ENCODE data around the gene MBOAT1. TPM values are rescaled to one million over a fixed set of nuclear protein-coding genes. Genes with fewer than 3 reads are reported as not detected.

MBOAT1 gene
- polyA plus RNA-seq, 3 donors: 6.8 to 59.1 (median 8.1) TPM

DNA sequence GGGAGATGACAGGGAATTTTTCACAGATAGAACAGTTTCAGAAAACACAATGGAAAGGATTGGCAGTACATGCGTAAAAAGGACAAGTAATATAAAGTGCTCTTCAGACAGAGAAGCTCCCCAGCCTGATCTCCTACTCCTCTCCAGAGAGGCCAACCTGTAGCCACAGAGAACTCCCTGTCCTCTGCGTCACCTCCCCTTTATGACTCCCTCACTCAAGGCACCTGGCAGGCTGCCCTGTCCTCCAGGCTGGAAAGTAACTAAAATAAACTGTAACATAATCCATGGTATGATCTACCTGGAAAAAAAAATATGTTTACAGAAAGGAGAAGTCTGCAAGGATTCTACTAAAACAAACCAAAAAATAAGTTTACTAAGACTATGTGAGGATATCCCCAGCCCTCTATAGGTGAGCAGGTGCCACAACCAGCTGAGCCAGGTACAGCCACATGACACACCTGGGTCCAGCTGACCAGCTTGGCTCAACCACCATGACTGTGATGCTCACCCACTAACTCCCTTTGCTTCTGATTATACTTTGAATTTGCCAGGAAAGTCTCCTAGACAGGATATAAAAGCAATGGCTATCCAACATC lies 29.2 kb downstream of the MBOAT1 start:
- no CpG with 5 or more reads among the region's 2 CpGs for WGBS (ENCODE audit: insufficient coverage)
- Histone ChIP-seq H2AFZ (ENCODE audit: insufficient read depth, low read depth, low read length, poor library complexity, severe bottlenecking) (no peak overlapping the region), H4K20me1 (ENCODE audit: insufficient read depth, low read length) (peaks cover 76% of the 10 kb centered on the region), H3K79me2 (ENCODE audit: insufficient read depth, low read length) (peaks cover 91% of the 10 kb centered on the region), H3K36me3 (replicated peaks in 1 of 2; ENCODE audit: control insufficient read depth in 1 of 2, insufficient read depth in 2 of 2, low read length in 2 of 2) (peaks cover 5 to 49% of the 10 kb centered on the region in 2 donors), H3K4me1 (ENCODE audit: control insufficient read depth in 1 of 2, insufficient read depth in 2 of 2, low read length in 2 of 2) (peaks cover 2 to 12% of the 10 kb centered on the region in 2 donors), H3K9ac (ENCODE audit: insufficient read depth, low read length, poor library complexity, severe bottlenecking) (no peak overlapping the region), H3K27me3 (ENCODE audit: control insufficient read depth in 2 of 2, insufficient read depth in 2 of 2, low read length in 2 of 2) (no peaks in the 10 kb centered on the region), H3K27ac (ENCODE audit: low read depth in 1 of 2, low read length in 2 of 2) (peak overlapping the region in 1 of 2 donors; percentile 15), H3K4me3 (replicated peaks in 1 of 3; ENCODE audit: low read depth in 2 of 3, low read length in 3 of 3) (no peak overlapping the region), H3K4me2 (replicated peaks; ENCODE audit: extremely low read depth, low read length, poor library complexity, severe bottlenecking) (no peak overlapping the region), H3K9me3 (replicated peaks in 1 of 2; ENCODE audit: control insufficient read depth in 1 of 2, insufficient read depth in 1 of 2, low read length in 2 of 2) (no peaks in the 10 kb centered on the region)
- Mint-ChIP-seq H3K4me3 (no peak overlapping the region), H3K9me3 (peaks cover 0 to 9% (median 5%) of the 10 kb centered on the region in 7 donors), H3K4me1 (peaks cover 21% of the 10 kb centered on the region), H3K27me3 (ENCODE audit: low read depth in 3 of 3) (peaks cover 0 to 5% (median 1%) of the 10 kb centered on the region in 3 donors), H3K27ac (no peak overlapping the region), H3K36me3 (peaks cover 46 to 68% of the 10 kb centered on the region in 2 donors)
- TF ChIP-seq, protein P1, sequence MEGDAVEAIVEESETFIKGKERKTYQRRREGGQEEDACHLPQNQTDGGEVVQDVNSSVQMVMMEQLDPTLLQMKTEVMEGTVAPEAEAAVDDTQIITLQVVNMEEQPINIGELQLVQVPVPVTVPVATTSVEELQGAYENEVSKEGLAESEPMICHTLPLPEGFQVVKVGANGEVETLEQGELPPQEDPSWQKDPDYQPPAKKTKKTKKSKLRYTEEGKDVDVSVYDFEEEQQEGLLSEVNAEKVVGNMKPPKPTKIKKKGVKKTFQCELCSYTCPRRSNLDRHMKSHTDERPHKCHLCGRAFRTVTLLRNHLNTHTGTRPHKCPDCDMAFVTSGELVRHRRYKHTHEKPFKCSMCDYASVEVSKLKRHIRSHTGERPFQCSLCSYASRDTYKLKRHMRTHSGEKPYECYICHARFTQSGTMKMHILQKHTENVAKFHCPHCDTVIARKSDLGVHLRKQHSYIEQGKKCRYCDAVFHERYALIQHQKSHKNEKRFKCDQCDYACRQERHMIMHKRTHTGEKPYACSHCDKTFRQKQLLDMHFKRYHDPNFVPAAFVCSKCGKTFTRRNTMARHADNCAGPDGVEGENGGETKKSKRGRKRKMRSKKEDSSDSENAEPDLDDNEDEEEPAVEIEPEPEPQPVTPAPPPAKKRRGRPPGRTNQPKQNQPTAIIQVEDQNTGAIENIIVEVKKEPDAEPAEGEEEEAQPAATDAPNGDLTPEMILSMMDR (IDR thresholded peaks at IDR 0.05): no peak
- DNase-seq: no peak
- intact Hi-C loops (cut with micrococcal nuclease): no loop called here

DNA sequence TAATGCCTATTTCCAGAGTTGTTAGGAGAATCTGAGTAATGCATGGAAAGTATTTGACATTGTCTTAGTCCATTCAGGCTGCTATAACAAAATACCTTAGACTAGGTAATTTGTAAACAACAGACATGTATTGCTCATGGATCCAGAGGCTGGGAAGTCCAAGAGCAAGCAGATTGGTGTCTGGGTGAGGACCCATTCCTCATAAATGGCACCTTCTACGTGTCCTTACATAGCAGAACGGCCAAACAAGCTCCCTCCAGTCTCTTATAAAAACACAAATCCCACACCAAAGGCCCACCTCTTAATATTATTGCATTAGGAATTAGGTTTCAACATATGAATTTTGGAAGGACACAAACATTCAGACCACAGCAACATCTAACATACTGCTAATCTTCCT lies 30.2 kb downstream of the MBOAT1 start:
- peaks cover 0 to 5% (median 0%) of the 10 kb centered on the region in 3 donors for H3K27me3 Mint-ChIP-seq (ENCODE audit: low read depth in 3 of 3)
- no CpG with 5 or more reads among the region's 2 CpGs for WGBS (ENCODE audit: insufficient coverage)
- TF ChIP-seq, protein P1 (IDR thresholded peaks at IDR 0.05): no peak
- Histone ChIP-seq H3K79me2 (ENCODE audit: insufficient read depth, low read length) (peaks cover 89% of the 10 kb centered on the region), H2AFZ (ENCODE audit: insufficient read depth, low read depth, low read length, poor library complexity, severe bottlenecking) (no peak overlapping the region), H3K36me3 (replicated peaks in 1 of 2; ENCODE audit: control insufficient read depth in 1 of 2, insufficient read depth in 2 of 2, low read length in 2 of 2) (peaks cover 4 to 42% of the 10 kb centered on the region in 2 donors), H3K4me1 (ENCODE audit: control insufficient read depth in 1 of 2, insufficient read depth in 2 of 2, low read length in 2 of 2) (peaks cover 11 to 21% of the 10 kb centered on the region in 2 donors), H3K4me2 (replicated peaks; ENCODE audit: extremely low read depth, low read length, poor library complexity, severe bottlenecking) (no peak overlapping the region), H3K27me3 (ENCODE audit: control insufficient read depth in 2 of 2, insufficient read depth in 2 of 2, low read length in 2 of 2) (no peaks in the 10 kb centered on the region), H3K9ac (ENCODE audit: insufficient read depth, low read length, poor library complexity, severe bottlenecking) (no peak overlapping the region), H4K20me1 (ENCODE audit: insufficient read depth, low read length) (peaks cover 67% of the 10 kb centered on the region), H3K27ac (ENCODE audit: low read depth in 1 of 2, low read length in 2 of 2) (no peak overlapping the region), H3K4me3 (replicated peaks in 1 of 3; ENCODE audit: low read depth in 2 of 3, low read length in 3 of 3) (no peak overlapping the region), H3K9me3 (replicated peaks in 1 of 2; ENCODE audit: control insufficient read depth in 1 of 2, insufficient read depth in 1 of 2, low read length in 2 of 2) (no peaks in the 10 kb centered on the region)
- H3K9me3 Mint-ChIP-seq: peaks cover 0 to 9% (median 5%) of the 10 kb centered on the region in 7 donors
- DNase-seq: no peak
- H3K4me3 Mint-ChIP-seq: no peak overlapping the region
- intact Hi-C loops (cut with micrococcal nuclease): no loop called here
- no peak overlapping the region for H3K27ac Mint-ChIP-seq
- H3K36me3 Mint-ChIP-seq: peaks cover 43 to 64% of the 10 kb centered on the region in 2 donors
- peaks cover 28% of the 10 kb centered on the region for H3K4me1 Mint-ChIP-seq
